ENCODE measurements around the gene MRPL54.
A peak's percentile ranks its signal among the peaks of the same experiment; 100 is the strongest.

MRPL54 gene

DNA sequence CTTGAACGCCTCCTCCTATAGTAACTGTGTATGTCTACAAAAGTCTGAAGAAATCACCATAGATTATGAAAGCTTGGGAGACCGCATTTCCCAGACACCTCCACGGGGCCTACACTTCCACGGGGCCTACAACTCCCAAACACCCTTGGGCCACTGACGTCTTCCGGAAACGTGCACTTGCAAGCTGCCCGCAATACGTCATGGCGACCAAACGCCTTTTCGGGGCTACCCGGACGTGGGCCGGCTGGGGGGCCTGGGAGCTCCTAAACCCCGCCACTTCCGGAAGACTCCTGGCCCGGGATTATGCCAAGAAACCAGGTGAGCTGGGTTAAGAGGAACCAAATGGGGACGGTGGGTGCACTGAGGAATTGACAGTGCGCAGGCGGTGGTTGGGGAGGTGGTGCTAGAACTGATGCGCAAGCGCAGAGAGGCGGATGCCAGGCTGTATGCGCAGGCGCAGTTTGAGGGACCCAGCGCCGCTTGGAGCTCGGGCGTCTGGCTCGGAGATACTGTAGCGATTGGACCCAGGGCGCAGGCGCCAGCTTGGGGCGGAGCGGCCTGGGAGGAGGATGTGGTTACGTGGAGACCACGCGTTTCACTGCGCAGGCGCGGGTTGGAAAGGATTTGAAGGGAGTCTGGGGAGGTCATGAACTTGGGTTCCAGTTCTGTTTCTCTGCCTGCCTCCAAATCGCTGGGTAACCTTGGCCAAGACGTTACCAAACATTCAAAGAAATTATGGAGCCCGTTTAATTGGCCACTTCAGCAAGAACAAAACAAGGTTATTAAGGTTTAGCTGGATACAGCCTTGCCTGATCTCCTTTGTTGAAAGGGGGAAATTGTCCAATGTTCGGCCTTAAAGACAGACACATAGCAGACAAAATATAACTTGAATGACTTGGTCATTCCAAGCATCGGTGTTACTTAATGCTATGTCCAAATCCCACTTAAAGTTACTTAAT is at the start of gene MRPL54:
MRPL54 (plus strand) TSS at position 182 of the 959 bp plus-strand sequence; CDS start at position 201, 19 bp downstream.
- DNase-seq (ENCODE audit: low read depth in 2 of 2), result peak; percentile 98 to 99

DNA sequence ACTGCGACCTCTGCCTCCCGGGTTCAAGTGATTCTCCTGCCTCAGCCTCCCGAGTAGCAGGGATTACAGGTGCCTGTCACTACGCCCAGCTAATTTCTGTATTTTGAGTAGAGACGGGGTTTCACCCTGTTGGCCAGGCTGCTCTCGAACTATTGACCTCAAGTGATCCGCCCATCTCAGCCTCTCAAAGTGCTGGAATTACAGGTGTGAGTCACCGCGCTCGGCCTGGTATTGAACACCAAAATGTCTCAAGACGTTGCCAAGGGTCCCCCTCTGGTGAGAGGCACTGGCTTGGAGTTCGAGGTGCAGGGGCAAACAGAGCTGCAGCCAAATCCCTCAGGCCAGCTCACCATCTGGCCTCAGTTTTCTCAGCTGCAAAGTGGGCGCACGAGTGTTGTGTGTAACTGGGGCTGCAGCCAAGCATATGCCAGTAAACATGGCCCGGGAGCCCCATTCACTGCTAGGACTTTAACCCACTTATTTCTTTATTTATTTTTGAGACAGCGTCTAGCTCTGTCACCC is 46.3 kb upstream of the MRPL54 start:
- no peak for DNase-seq (ENCODE audit: low read depth in 2 of 2)

DNA sequence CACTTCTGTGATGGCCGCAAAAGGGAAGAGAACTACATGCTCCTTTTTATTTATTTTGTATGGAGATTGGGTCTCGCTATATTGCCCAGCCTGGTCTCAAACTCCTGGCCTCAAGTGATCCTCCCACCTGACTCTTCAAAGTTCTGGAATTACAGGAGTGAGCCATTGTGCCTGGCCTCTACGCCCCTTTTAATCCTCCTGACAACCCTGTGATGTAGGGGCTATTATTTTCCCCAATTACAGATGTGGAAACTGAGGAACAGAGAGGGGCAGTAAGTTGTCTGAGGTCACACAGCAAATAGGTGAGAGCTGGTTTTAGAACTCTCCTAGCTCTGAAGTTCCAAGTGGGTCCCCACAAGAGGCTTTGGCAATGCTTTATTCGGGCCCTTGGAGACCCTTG is 42.6 kb upstream of the MRPL54 start:
- DNase-seq (ENCODE audit: low read depth in 2 of 2), result no peak

DNA sequence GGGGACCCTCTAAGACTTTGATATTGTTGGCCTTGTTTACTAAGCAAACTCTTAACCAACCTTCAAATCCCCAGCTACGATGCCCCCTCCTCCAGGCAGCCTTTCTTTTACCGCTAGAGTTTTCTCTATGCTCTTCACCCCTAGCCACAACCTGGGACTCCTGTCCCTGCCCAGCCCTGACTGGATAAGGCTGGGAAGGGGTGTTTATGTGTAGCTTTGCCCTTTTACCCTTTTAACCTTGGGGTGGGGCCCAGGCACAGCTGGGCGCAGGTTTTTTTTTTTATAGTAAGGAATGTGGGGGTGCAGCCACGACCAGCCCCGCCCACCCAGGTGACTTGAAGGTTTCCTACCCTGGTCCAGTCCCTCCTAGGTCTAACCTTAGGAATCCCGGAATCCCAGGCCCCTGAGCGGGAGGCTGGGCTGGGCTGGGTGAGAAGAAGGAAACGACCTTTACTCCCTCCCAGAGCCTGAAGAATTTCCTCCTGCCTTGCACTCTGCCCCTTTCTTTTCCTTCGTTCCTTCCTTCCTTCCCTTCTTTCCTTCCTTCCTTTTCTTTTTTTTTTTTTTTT is 42.0 kb upstream of the MRPL54 start:
- DNase-seq (ENCODE audit: low read depth in 2 of 2), result no peak

DNA sequence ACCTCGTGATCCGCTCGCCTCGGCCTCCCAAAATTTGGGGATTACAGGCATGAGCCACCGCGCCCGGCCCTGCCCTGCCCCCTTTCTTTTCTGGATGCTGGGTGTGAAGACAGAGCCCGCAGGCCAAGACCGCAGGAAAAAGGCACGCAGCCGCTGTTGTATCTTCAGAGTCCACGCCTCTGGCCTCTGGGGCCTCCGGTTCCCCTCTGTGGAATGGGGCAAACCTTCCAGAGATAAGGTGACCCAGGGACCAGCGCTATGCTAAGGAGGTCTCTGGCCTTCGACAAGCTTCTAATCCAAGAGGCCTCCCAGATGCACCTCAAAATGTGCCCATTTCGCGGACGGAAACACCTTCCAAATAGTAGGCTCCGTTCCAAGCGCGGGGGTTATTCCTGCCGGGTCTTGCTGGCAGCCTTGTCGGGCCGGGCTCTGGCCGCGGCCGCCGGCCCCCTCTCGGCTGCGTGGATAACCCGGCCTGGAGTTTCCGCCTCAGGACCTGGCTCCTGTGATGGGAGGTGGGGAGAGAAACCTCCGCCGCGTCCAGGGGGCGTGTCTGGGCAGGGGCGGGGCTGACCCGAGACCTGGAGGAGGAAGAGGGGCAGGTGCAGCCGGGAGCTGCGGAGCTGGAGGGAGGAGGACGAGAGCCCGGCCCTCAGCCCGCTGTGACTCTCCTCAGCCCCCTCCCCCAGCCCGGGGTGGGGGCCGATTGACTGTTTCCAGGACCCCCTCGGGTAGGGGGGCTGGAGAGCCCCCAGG is 41.2 kb upstream of the MRPL54 start:
- DNase-seq (ENCODE audit: low read depth in 2 of 2), result peak; percentile 77 to 86

DNA sequence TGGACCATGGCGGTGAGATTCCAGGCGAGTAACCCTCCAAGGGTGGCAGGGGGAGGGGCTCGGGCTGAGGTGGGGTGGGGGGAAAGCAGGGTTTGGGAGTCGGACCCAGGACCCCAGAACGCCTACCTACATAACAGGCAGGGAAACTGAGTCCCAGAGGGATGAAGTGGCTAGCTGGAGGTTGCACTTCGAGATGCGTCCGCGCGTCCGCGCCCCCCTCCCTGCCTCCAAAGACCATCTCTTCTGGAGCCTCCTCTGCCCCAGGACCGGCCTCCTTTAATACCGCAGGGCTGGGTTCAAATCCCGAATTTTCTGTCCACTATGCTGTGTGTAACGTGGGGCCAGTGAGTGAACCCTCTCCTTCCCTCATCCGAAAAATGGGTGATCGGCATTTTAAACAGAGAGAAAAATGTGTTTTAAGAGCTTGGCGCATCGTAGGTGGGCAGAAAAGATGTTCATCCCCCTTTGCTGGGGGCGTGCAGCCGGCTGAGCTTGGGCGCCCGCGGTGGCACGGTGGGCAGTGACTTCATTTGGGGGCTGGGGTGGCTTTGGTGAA is 40.5 kb upstream of the MRPL54 start:
- DNase-seq (ENCODE audit: low read depth in 2 of 2), result no peak

DNA sequence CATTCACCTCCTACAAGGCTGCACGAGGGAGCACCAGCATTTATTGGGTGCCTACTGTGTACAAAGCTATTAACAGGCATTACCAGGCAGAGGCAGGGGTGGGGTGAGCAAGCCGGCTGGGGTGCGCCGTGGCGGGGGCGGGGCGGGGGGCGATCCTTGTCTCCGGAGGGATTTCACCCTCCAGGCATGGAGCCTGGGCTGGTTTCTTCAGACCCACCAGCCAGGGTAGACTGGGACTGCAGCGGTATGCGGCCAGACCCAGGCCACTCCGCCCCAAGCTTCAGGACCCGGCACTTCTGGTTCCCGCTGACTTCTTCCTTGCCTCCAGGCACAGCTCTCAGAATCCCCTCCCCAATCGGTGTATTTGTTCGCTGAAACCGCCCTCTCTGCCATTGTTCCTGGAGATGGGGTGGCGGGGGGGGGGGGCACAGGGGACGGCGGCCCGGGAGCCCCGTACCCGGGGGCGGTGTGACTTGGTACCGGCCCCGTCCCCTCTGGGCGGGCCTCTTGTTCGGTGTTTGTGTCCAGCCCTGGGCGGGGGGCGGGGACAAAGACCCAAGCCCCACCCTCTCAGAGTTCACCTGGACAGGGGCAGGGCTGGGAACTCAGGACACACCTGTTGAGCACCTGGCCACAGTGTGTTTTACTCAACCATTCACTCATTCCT is 39.9 kb upstream of the MRPL54 start:
- DNase-seq (ENCODE audit: low read depth in 2 of 2), result no peak

DNA sequence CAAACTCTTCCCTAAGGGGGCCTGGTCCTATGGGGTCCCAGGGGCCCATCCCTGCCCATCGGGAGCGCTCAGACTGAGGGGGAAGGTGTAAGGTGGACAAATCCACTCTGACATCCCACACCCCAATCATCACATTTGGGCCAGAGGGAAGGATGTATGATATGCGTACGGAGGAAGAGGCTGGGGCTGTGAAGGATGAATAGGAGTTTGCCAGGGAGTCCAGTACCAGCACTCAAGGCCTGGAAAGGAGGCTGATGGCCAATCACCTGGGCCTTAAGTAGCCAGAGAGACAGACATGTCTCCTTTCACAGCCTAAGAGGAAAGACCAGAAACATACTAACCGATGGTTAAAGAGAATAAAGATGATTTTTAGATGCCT is 39.4 kb upstream of the MRPL54 start:
- no peak for DNase-seq (ENCODE audit: low read depth in 2 of 2)

DNA sequence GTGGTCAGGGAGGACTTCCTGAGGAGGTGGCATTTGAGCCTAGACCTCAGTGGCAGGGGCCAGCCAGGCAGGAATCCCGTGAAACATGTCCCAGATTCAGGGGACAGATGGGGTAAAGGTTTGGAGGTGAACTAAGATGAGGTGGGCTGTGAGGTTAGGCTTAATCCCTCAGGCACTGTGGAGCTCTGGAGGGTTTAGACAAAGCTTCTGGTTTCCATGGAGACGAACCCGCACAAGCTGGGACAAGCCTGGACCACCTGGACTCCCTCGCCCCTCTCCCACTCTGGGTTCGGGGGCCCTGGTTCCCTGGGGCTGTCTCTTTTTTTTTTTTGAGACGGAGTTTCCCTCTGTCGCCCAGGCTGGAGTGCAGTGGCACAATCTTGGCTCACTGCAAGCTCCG is 38.6 kb upstream of the MRPL54 start:
- DNase-seq (ENCODE audit: low read depth in 2 of 2), result no peak

DNA sequence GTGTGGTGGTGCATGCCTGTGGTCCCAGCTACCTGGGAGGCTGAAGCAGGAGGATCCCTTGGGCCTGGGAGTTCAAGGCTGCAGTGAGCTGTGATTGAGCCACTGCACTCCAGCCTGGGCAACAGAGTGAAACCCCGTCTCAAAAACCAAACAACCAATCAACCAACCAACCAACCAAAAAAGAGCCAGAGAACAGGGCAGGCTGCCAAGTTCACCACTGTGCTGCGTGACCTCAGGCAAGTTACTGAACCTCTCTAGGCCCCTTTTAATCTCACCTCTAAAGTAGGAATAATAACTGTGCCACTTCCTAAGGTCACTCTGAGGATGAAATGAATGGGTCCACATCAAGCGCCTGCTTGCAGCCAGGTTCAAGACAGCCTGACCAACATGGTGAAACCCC is 37.4 kb upstream of the MRPL54 start:
- no peak for DNase-seq (ENCODE audit: low read depth in 2 of 2)

DNA sequence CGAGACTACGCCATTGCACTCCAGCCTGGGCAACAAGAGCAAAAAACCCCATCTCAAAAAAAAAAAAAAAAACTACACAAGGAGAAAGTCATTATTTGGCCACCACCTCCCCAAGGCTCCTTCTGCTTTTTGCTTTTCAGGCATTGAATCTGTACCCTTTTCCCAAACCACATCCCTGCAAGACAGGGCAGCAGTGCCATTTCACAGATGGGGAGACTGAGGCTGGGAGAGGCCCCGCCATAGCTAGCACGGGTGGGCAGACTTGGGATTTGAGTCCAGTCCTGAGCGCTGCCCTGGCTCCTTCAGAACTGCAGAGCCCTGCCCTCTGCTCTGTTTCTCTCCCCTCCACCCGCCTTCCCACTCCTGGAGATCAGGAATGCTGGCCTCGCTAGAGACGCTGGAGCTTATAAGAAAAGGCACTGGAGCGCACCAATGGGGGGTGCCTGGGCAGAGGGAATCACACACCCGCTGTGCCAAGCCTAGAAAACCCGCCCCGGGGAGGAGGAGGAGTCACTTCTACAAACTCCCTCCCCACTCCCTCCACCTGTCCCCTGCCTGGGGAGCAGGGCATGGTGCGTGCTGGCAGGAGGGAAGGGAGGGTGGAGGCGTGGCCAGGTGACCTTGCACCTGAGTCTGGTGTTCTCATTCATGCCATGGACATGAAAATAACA is 36.7 kb upstream of the MRPL54 start:
- no peak for DNase-seq (ENCODE audit: low read depth in 2 of 2)

DNA sequence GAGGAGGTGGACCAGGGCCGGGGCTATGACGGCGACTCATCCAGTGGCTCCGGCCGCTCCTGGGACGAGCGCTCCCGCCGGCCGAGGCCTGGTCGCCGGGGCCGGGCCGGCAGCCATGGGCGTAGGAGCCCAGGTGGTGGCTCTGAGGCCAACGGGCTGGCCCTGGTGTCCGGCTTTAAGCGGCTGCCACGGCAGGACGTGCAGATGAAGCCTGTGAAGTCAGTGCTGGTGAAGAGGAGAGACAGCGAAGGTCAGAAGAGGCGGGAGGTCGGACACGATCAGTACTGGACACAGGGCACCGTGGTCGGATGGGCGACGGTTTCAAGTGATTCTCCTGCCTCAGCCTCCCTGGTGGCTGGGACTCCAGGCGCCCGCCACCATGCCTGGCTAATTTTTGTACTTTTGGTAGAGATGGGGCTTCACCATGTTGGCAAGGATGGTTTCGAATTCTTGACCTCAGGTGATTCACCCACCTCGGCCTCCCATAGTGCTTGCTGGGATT is 32.0 kb upstream of the MRPL54 start:
- DNase-seq (ENCODE audit: low read depth in 2 of 2), result no peak

DNA sequence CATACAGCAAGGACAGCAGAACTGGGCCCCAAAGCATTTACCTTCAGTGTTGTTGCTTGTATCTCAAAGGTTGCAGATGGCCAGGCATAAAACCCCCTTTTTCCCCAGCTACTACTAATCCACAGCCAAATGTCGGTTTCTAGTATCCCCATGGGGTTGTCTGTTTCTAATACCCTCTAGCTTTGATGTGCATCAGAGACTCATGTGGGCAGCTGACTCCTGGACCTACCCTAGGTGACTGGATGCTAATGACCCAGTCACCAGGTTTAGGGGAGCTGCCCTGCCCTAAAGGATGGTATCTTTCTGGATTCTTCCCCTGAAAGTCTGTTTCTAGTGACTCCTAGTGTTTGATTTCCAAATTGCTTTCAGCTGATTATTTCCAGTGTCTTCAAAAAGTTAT is 30.4 kb upstream of the MRPL54 start:
- no peak for DNase-seq (ENCODE audit: low read depth in 2 of 2)

DNA sequence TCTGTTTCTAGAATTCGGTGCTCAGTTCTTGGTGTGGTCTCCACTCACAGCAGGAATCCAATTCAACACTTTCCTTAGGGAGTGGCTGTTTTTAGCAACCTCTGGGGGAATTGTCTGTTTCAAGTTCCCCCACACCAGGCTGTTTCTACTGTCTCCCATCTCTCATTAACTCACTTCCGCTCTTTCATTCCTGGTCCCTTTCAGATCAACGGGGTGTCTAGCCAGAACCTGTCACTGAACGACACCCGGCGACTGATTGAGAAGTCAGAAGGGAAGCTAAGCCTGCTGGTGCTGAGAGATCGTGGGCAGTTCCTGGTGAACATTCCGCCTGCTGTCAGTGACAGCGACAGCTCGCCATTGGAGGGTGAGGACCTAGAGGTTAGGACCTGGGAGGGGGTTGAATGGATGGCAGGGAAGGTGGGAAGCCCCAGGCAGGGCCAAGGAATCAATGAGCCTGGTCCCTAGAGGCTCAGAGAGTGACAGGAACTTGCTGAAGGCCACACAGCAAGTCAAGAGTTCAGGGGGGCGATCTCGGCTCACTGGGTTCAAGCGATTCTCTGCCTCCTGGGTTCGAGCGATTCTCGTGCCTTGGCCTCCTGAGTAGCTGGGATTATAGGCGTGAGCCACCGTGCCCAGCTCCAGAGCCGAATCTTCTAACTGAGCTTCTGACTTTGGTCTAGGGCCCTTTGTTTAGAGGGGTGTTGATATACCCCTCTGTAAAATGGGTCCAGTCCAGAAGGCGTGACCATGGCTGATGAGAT is 28.8 kb upstream of the MRPL54 start:
- no peak for DNase-seq (ENCODE audit: low read depth in 2 of 2)

DNA sequence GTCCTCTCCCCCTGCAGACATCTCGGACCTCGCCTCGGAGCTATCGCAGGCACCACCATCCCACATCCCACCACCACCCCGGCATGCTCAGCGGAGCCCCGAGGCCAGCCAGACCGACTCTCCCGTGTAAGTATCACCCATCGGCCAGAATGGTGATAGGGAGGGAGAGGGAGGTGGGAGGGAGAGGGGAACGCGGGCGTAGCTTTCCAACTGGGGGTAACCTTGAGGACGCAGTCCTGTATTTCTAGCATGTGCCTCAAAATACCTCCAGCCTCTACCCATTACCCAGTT is 28.2 kb upstream of the MRPL54 start:
- no peak for DNase-seq (ENCODE audit: low read depth in 2 of 2)

DNA sequence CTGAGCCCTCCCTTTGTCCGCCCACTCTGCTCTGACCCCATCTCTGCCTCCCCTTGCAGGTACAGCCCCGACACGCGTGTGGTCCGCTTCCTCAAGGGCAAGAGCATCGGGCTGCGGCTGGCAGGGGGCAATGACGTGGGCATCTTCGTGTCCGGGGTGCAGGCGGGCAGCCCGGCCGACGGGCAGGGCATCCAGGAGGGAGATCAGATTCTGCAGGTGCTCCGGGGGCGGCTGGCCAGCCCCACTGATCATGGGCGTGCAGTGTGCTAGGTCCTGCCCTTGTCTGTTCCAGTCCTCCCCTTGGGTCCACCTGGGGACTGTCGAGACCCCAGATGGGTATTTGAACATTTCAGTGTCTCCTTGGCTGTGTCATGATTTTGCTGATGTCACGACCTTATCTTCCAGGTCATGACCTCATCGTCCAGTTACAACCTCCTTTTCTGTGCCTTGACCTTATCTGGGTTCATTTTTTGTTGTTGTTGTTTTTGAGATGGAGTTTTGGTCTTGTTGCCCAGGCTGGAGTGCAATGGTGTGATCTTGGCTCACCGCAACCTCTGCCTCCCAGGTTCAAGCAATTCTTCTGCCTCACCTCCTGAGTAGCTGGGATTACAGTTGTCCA is 26.3 kb upstream of the MRPL54 start:
- no peak for DNase-seq (ENCODE audit: low read depth in 2 of 2)

DNA sequence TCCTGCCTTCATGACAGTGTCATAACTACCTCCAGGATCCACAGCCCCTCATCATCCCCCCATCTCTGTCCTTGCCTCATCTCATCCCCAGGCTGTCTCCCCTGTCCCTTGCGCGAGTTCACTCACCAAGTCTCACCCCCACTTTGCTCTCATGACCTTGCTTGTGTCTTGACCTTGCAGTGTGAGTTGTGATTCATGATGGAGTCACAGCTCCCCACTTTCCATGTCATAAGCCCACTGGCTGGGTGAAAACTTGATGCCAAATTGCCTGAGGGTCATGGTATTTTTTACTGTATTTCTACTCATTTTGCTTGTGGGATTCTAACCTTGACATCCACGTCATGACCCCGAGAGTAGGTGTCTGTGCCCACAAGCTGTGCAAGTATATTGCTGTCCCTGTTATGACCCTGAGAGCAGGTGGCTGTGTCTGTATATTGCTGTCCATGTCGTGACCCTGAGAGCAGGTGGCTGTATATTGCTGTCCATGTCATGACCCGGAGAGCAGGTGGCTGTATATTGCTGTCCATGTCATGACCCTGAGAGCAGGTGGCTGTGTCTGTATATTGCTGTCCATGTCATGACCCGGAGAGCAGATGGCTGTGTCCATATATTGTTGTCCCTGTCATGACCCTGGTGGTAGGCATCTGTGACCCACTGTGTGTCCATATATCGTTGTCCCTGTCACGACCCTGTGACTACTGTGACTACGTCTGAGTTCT is 24.8 kb upstream of the MRPL54 start:
- no peak for DNase-seq (ENCODE audit: low read depth in 2 of 2)

DNA sequence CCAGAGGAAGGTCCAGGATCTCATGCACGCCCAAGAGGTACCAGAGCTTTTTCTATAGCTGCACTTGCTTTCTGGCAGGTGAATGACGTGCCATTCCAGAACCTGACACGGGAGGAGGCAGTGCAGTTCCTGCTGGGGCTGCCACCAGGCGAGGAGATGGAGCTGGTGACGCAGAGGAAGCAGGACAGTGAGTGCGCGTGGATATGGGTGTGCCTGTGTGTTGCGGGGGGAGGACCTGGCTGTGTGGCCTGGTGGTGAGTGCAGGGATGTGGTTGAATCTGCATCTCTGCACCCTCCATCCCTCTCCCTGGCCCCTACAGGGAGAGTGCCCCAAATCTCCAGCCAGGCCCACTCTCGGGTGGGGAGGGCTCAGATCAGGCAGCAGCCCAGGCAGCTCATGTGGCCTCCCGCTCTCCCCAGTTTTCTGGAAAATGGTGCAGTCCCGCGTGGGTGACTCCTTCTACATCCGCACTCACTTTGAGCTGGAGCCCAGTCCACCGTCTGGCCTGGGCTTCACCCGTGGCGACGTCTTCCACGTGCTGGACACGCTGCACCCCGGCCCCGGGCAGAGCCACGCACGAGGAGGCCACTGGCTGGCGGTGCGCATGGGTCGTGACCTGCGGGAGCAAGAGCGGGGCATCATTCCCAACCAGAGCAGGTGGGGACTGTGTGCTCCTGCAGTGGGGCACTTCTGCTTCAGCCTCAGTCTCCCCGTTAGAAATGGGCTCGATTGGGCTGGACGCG is 23.8 kb upstream of the MRPL54 start:
- no peak for DNase-seq (ENCODE audit: low read depth in 2 of 2)

Measured in stimulated activated CD4-positive, alpha-beta T cell treated with anti-CD3 and anti-CD28 coated beads, Interleukin-1b, Interleukin-23, amount 100 ng/mL, for 4 hours (primary cell).